Measurements from ENCODE around the gene MTUS2.

The MTUS2 gene

DNA sequence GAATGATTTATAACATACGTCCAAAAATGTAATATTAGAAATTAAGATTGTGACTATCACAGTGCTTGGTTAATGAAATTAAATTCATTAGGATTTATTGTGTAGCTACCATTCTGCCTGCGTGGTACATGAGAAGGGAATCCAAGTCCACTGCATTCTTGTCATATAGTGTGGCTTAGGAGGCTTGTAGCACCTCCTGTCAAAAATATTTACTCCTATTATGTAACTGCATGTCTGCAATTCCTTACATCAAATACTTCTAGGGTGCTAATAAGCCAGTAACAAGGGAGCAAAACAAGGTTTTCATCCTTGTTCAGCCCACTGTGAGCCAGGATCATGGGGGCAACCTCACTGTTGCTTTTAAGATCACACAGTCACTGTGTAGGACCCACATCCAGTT, 576.3 kb downstream of the MTUS2 start:
- no peak overlapping the region for H3K9ac ChIP-seq (ENCODE audit: low read length)

DNA sequence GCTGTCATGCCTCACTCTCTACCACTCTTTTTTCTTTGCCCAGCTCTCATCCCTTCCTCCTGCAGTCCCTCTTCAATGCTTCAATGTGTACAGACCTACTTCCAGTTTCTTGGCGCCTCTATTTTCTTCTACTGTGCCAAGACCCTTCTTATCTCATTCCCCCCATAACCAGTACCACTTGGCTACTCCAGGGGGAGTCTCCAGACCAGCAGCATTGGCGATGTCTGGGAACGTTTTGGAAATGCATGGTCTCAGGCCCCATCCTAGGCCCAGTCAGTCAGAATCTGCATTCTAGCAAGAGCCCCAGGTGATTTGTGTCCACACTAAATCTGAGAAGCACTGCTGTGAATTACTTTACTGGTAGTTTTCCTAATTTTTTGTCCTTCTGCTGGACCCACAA, 577.1 kb downstream of the MTUS2 start:
- Histone ChIP-seq H3K27me3 (ENCODE audit: control insufficient read depth, insufficient read depth, low read length) (no peaks in the 10 kb centered on the region), H3K4me3 (ENCODE audit: low read length) (no peak overlapping the region), H3K36me3 (ENCODE audit: control insufficient read depth, insufficient read depth, low read length) (no peaks in the 10 kb centered on the region), H3K4me1 (ENCODE audit: control insufficient read depth, insufficient read depth, low read length) (no peaks in the 10 kb centered on the region), H3K27ac (ENCODE audit: low read depth, low read length) (no peak overlapping the region), H3K9ac (ENCODE audit: low read length) (no peak overlapping the region)

More for the DNA sequence above, 576.3 kb downstream of the MTUS2 start:
- no peaks in the 10 kb centered on the region for H3K27me3 ChIP-seq (ENCODE audit: control insufficient read depth, insufficient read depth, low read length)
- no peak overlapping the region for H3K27ac ChIP-seq (ENCODE audit: low read depth, low read length)
- H3K36me3 ChIP-seq (ENCODE audit: control insufficient read depth, insufficient read depth, low read length), result no peaks in the 10 kb centered on the region
- no peaks in the 10 kb centered on the region for H3K4me1 ChIP-seq (ENCODE audit: control insufficient read depth, insufficient read depth, low read length)
- H3K4me3 ChIP-seq (ENCODE audit: low read length), result no peak overlapping the region

DNA sequence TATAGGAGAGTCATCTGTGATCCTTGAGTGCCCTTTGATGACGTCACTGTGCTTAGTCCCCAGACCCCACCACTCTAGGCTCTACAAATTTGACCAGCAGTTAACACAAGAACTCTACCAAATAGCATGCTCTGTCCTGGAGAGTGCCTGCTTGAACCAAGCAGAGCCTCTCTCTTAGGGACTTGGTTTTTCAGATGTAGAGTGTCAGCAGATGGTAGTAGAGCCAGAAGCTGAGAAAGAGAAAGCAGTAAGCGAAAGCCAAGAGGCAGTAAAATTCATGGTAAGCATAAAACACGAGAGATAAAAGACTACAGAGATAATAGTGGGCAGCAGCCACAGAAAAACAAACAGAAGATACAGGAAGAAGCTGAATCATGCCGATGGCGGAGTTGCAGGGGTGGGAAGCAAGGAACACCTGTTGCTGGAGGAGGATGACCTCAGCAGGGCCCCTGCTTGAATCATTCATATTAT, 582.1 kb downstream of the MTUS2 start:
- H3K36me3 ChIP-seq (ENCODE audit: control insufficient read depth, insufficient read depth, low read length), result no peaks in the 10 kb centered on the region
- H3K27ac ChIP-seq (ENCODE audit: low read depth, low read length), result no peak overlapping the region
- no peaks in the 10 kb centered on the region for H3K4me1 ChIP-seq (ENCODE audit: control insufficient read depth, insufficient read depth, low read length)
- H3K9ac ChIP-seq (ENCODE audit: low read length), result no peak overlapping the region
- H3K27me3 ChIP-seq (ENCODE audit: control insufficient read depth, insufficient read depth, low read length), result no peaks in the 10 kb centered on the region
- no peak overlapping the region for H3K4me3 ChIP-seq (ENCODE audit: low read length)

DNA sequence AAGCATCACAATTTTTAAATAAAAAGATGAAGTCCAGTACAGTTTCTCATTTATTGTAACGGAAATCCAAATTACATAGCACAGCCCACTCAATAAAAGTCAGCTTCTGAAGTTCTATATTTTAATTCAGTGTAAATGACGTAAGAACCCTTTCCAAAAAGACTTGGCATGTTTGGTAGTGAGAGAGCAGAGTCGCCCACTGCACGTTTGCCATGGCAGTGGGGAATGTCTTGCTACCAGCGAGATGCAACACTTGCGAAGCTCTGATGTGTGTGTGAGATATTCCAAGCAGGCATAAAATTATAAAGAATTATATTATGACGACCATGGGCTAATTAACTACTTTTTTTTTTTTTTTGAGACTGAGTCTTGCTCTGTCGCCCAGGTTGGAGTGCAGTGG, 585.3 kb downstream of the MTUS2 start:
- Histone ChIP-seq H3K27ac (ENCODE audit: low read depth, low read length) (no peak overlapping the region), H3K27me3 (ENCODE audit: control insufficient read depth, insufficient read depth, low read length) (no peaks in the 10 kb centered on the region), H3K4me1 (ENCODE audit: control insufficient read depth, insufficient read depth, low read length) (no peaks in the 10 kb centered on the region), H3K36me3 (ENCODE audit: control insufficient read depth, insufficient read depth, low read length) (no peaks in the 10 kb centered on the region), H3K4me3 (ENCODE audit: low read length) (no peak overlapping the region), H3K9ac (ENCODE audit: low read length) (no peak overlapping the region)

DNA sequence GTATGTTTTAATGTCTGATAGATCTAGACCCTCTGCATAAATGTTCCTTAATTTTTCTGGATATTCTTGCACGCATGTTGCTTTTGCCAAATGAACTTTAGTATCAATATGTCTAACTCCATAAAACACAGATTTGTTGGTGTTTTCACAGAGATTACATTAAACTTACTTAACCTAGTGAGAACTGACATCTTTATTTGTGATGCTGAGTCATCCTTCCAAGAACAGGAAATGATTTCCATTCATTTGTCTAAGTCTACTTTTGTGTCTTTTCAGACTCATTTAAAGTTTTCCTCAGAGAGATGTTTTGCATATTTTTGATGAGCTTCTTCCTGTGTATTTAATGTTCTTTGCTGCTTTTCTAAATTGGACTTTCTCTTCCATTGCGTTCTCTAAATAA, 591.3 kb downstream of the MTUS2 start:
- no peaks in the 10 kb centered on the region for H3K36me3 ChIP-seq (ENCODE audit: control insufficient read depth, insufficient read depth, low read length)
- no peak overlapping the region for H3K9ac ChIP-seq (ENCODE audit: low read length)
- no peak overlapping the region for H3K27ac ChIP-seq (ENCODE audit: low read depth, low read length)
- no peaks in the 10 kb centered on the region for H3K4me1 ChIP-seq (ENCODE audit: control insufficient read depth, insufficient read depth, low read length)
- no peaks in the 10 kb centered on the region for H3K27me3 ChIP-seq (ENCODE audit: control insufficient read depth, insufficient read depth, low read length)
- no peak overlapping the region for H3K4me3 ChIP-seq (ENCODE audit: low read length)

DNA sequence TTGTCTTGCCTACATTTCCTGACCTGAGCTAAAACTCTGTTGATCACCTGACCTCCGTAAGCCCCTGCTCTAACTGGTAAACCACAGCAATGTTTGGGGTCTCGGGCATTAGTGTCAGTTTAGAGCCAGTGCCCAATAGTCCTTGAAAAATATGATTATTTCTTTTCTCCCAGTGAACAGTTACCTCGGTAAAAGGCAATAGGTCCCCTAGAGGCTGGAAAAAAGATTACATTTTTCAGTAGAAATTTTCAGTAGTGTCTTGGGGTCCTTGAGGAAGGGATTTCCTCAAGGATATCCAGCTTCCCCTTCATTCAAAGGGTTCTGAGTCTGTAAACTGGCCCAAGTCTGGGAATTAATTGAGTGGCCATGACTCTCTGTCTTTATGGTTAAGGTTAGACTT, 597.9 kb downstream of the MTUS2 start:
- H3K36me3 ChIP-seq (ENCODE audit: control insufficient read depth, insufficient read depth, low read length), result no peaks in the 10 kb centered on the region
- no peaks in the 10 kb centered on the region for H3K27me3 ChIP-seq (ENCODE audit: control insufficient read depth, insufficient read depth, low read length)
- no peaks in the 10 kb centered on the region for H3K4me1 ChIP-seq (ENCODE audit: control insufficient read depth, insufficient read depth, low read length)
- no peak overlapping the region for H3K27ac ChIP-seq (ENCODE audit: low read depth, low read length)
- no peak overlapping the region for H3K4me3 ChIP-seq (ENCODE audit: low read length)
- H3K9ac ChIP-seq (ENCODE audit: low read length), result no peak overlapping the region

DNA sequence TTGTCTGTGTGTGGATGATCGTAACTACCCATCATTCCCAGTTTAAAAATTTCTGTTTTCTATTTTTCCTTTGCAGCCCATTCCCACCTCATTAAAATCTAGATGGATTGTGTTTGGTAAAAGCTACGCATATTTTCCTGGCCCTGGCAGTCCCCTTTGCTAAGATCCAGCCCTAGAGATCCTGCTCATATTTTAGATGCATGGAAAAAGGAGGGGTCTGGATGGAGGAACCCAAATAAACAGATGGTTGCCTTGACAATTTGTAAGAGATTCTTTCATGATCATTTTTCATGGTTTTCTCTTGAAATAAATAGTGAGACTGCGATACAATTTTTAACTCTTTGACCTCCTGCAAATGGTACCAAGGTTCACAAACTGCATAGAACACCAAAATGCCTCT, 601.0 kb downstream of the MTUS2 start:
- no peak overlapping the region for H3K9ac ChIP-seq (ENCODE audit: low read length)
- H3K27me3 ChIP-seq (ENCODE audit: control insufficient read depth, insufficient read depth, low read length), result no peaks in the 10 kb centered on the region
- no peak overlapping the region for H3K27ac ChIP-seq (ENCODE audit: low read depth, low read length)

DNA sequence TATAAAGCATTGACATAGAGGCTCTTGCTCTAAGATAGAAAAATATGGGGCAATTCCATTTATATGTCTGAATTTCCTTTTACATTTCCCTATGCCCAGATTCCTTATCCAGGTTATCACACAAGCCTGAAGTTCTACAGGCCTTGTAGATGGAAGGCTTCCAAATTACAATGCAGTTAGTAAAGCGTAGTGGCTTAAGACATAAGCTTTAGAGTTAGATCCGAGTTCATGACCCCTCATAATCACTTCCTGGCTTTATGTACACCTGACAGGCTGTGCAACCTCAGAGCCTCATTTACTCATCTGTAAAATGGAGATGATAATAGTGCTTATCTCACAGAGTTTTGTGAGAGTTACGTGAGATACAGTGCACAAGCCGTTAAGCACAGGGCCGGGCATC, 601.9 kb downstream of the MTUS2 start:
- H3K36me3 ChIP-seq (ENCODE audit: control insufficient read depth, insufficient read depth, low read length), result no peaks in the 10 kb centered on the region
- H3K4me1 ChIP-seq (ENCODE audit: control insufficient read depth, insufficient read depth, low read length), result no peaks in the 10 kb centered on the region
- no peaks in the 10 kb centered on the region for H3K27me3 ChIP-seq (ENCODE audit: control insufficient read depth, insufficient read depth, low read length)
- H3K4me3 ChIP-seq (ENCODE audit: low read length), result no peak overlapping the region
- no peak overlapping the region for H3K9ac ChIP-seq (ENCODE audit: low read length)
- H3K27ac ChIP-seq (ENCODE audit: low read depth, low read length), result no peak overlapping the region

More for the DNA sequence above, 601.0 kb downstream of the MTUS2 start:
- Histone ChIP-seq H3K4me1 (ENCODE audit: control insufficient read depth, insufficient read depth, low read length) (no peaks in the 10 kb centered on the region), H3K36me3 (ENCODE audit: control insufficient read depth, insufficient read depth, low read length) (no peaks in the 10 kb centered on the region), H3K4me3 (ENCODE audit: low read length) (no peak overlapping the region)

DNA sequence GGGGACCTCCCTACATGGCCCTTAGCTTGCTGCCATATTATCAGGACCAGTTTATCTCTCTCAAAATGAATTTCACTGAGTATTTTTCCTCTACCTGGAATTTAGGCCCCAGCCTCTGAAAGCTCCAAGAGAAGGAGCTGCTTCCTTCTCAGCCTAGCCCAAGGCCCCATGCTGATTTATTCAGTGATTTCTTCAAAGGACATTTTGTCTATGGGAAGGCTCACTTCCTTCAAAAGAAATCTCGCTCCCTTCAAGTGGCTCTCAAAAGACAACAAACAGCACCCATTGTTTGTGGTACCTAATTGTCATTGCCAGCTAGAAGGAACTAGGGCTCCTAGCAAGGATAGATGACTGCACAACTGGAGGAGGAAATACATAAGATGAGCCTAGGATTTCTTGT, 602.9 kb downstream of the MTUS2 start:
- no peak overlapping the region for H3K9ac ChIP-seq (ENCODE audit: low read length)
- no peak overlapping the region for H3K27ac ChIP-seq (ENCODE audit: low read depth, low read length)
- H3K4me3 ChIP-seq (ENCODE audit: low read length), result no peak overlapping the region
- H3K27me3 ChIP-seq (ENCODE audit: control insufficient read depth, insufficient read depth, low read length), result no peaks in the 10 kb centered on the region
- H3K36me3 ChIP-seq (ENCODE audit: control insufficient read depth, insufficient read depth, low read length), result no peaks in the 10 kb centered on the region
- H3K4me1 ChIP-seq (ENCODE audit: control insufficient read depth, insufficient read depth, low read length), result no peaks in the 10 kb centered on the region

DNA sequence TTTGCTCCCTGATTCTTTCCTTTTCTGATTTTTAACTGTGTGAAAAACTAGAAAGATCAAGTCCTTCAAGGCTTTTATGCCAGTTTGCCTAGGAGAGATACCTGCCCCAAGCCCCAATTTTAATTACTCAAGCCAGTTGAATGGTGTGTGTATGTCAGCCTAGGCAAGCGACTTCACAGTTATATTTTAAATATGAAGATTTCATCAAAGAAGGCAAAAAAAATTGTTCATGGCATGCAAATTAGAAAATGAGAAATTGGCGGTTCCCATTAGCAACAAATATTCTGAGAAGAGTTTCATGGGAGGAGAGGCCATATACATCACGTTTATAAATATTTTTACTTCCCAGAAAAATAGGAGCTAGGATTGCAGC, 607.8 kb downstream of the MTUS2 start:
- peak overlapping the region; percentile 35 for H3K4me3 ChIP-seq (ENCODE audit: low read length)
- no peak overlapping the region for H3K9ac ChIP-seq (ENCODE audit: low read length)

DNA sequence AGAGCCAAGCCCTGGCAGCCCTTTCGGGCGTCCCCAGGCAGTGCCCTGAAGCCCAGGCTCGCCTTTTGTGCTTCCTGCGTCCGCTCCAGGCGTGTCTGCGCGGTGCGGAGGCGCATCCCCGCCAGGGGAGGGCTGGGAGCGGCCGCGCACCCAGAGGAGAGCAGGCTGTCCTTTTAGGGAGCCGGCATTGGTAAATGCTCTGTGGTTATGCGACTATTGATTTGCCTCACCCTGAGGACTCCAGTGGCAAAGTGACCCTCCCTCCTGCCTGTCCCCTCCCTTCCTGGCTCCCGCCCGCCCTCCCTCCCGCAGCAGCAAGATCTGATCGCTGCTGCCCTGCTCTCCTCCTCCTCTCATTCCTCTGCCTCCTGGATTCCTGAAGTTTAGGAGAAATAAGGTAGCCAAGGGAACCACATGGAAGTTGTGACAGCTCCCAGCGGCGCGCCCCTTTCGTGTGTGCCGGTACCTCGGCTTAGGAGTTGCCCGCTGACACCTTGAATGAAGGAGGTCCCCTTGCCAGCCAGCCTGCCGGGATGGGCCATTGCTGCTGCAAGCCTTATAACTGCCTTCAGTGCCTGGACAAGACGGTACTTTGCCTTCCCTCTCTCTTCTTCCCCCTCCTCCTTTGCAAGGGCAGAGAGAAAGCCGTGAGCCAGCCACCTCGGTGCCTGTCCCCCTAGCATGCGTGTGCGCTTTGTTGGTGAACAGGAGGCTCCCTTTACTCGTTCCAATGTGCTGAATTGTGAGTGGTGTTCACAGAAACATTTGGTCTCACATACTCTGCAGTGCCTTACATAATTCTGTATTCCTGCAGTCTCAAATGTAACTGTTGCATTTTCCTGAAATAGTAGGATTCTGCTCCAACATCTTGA, 608.4 kb downstream of the MTUS2 start:
- peaks cover 12% of the 10 kb centered on the region for H3K4me1 ChIP-seq (ENCODE audit: control insufficient read depth, insufficient read depth, low read length)
- peak overlapping the region; percentile 53 for H3K4me3 ChIP-seq (ENCODE audit: low read length)
- no peaks in the 10 kb centered on the region for H3K36me3 ChIP-seq (ENCODE audit: control insufficient read depth, insufficient read depth, low read length)
- H3K9ac ChIP-seq (ENCODE audit: low read length), result no peak overlapping the region
- peak overlapping the region; percentile 18 for H3K27ac ChIP-seq (ENCODE audit: low read depth, low read length)
- H3K27me3 ChIP-seq (ENCODE audit: control insufficient read depth, insufficient read depth, low read length), result no peaks in the 10 kb centered on the region

More for the DNA sequence above, 607.8 kb downstream of the MTUS2 start:
- Histone ChIP-seq H3K4me1 (ENCODE audit: control insufficient read depth, insufficient read depth, low read length) (peaks cover 8% of the 10 kb centered on the region), H3K27ac (ENCODE audit: low read depth, low read length) (no peak overlapping the region), H3K27me3 (ENCODE audit: control insufficient read depth, insufficient read depth, low read length) (no peaks in the 10 kb centered on the region), H3K36me3 (ENCODE audit: control insufficient read depth, insufficient read depth, low read length) (no peaks in the 10 kb centered on the region)

DNA sequence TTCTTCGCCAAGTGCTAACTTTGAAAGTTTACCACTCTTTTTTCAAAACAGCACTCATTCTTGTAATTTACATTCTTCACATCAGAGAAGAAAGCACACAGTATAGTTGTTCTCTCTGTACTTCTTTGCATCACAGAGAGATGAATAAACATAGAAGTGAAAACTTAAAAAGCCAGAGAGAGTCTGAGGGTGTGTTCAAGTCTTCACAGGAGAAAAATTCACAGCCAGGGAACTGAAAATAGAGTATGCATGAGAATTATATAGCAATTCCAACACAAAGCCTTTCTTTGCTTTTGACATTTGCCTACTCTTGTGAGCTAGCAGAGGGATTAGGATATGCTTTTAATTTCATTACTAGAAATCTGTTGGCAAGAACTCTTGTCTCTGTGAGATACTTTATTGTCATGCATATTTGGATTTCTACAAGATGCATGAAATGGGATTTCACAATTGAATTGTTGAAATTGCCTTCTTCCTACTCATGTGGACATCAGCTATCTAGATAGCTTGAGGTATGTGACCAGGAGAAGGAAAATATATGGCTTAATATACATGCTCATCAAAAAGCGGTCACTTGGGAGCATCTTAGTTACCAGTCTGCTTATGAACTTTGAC, 609.3 kb downstream of the MTUS2 start:
- no peak overlapping the region for H3K9ac ChIP-seq (ENCODE audit: low read length)
- peaks cover 17% of the 10 kb centered on the region for H3K4me1 ChIP-seq (ENCODE audit: control insufficient read depth, insufficient read depth, low read length)
- no peaks in the 10 kb centered on the region for H3K27me3 ChIP-seq (ENCODE audit: control insufficient read depth, insufficient read depth, low read length)
- no peak overlapping the region for H3K4me3 ChIP-seq (ENCODE audit: low read length)
- no peaks in the 10 kb centered on the region for H3K36me3 ChIP-seq (ENCODE audit: control insufficient read depth, insufficient read depth, low read length)
- H3K27ac ChIP-seq (ENCODE audit: low read depth, low read length), result peak overlapping the region; percentile 18
